SK-N-SH (cell line): ENCODE results near the gene TGIF1.

Experiments
- CTCF ChIP-seq: fragments of 200-600 bp; sonication (generic); IDR thresholded peaks from 2 replicates; pipeline ENCODE4 v1.6.1; 2017; ENCODE audit warnings: antibody characterized with exemption, mild to moderate bottlenecking, moderate library complexity
- EP300 ChIP-seq, 2 experiments: IDR thresholded peaks; 2 replicates each; pipeline versions ENCODE4 v1.4.0 to v1.6.1; 2012; ENCODE audit warnings: borderline replicate concordance in 1 of 2, low read depth in 1 of 2, low read length in 1 of 2
- EZH2phosphoT487 ChIP-seq: fragments of 200-600 bp; sonication (generic); IDR thresholded peaks from 2 replicates; pipeline ENCODE4 v1.6.1; 2017; ENCODE audit warnings: low read depth, mixed run types, mild to moderate bottlenecking, antibody characterized with exemption, moderate library complexity, borderline replicate concordance
- FOXM1 ChIP-seq: IDR thresholded peaks from 2 replicates; pipeline ENCODE4 v1.4.0; 2012; ENCODE audit warnings: low read depth, mild to moderate bottlenecking
- JUND ChIP-seq: IDR thresholded peaks from 2 replicates; pipeline ENCODE4 v1.4.0; 2012
- RFX5 ChIP-seq: IDR thresholded peaks from 2 replicates; pipeline ENCODE4 v1.6.1; 2012; ENCODE audit warnings: mild to moderate bottlenecking, improper control_type of control experiment, low read length

GRCh38 chr18:3495691-3496430 lies 45.9 kb downstream of the TGIF1 start:
- TF ChIP-seq FOXM1 (no peak), CTCF (no peak), EZH2phosphoT487 (no peak), JUND (no peak), RFX5 (no peak), EP300 (IDR thresholded peaks at IDR 0.05; ENCODE audit: borderline replicate concordance in 1 of 2, low read depth in 1 of 2, low read length in 1 of 2) (no peak)
